HG03558 (cell line): ENCODE data around the gene SLC12A1.
"Not testable (repeated sequence)": the region's sequence is repeated elsewhere in the genome, so short reads cannot be mapped to it uniquely, and the experiment has no call there.

Experiments
- ATAC-seq: cut with Tn5 transposase; IDR thresholded peaks from one replicate; pipeline ENCODE4 v1.9.1; 2021; ENCODE audit warnings: moderate number of reproducible peaks; ENCODE audit not compliant: unreplicated experiment; ENCODE audit errors: extremely low read depth

SLC12A1 gene

GRCh38 chr15:48300038-48300437, 93.9 kb downstream of the SLC12A1 start:
- ATAC-seq, result no peak

- no peak for ATAC-seq
These were observed 98.3 kb downstream of the SLC12A1 start for GRCh38 chr15:48304398-48304797.

- ATAC-seq, result no peak
These were observed 100.5 kb downstream of the SLC12A1 start for GRCh38 chr15:48306639-48307038.

GRCh38 chr15:48307586-48307985, 101.5 kb downstream of the SLC12A1 start:
- no peak for ATAC-seq

- ATAC-seq, result no peak
These were observed 103.6 kb downstream of the SLC12A1 start for GRCh38 chr15:48309740-48310139.

GRCh38 chr15:48313216-48313615, 107.1 kb downstream of the SLC12A1 start:
- no peak for ATAC-seq

GRCh38 chr15:48315041-48315440, 108.9 kb downstream of the SLC12A1 start:
- no peak for ATAC-seq

- no peak for ATAC-seq
These were observed 111.1 kb downstream of the SLC12A1 start for GRCh38 chr15:48317221-48317620.

- no peak for ATAC-seq
These were observed 112.0 kb downstream of the SLC12A1 start for GRCh38 chr15:48318131-48318530.

- ATAC-seq, result no peak
These were observed 117.2 kb downstream of the SLC12A1 start for GRCh38 chr15:48323294-48323693.

- no peak for ATAC-seq
These were observed 118.8 kb downstream of the SLC12A1 start for GRCh38 chr15:48324949-48325348.

GRCh38 chr15:48325400-48325799, 119.3 kb downstream of the SLC12A1 start:
- ATAC-seq, result no peak

- ATAC-seq, result not testable (repeated sequence)
These were observed 120.1 kb downstream of the SLC12A1 start for GRCh38 chr15:48326180-48326579.

- no peak for ATAC-seq
These were observed 124.1 kb downstream of the SLC12A1 start for GRCh38 chr15:48330105-48330785.

- ATAC-seq, result peak; percentile 66
These were observed 125.0 kb downstream of the SLC12A1 start, which contains the start of gene DUT for GRCh38 chr15:48330855-48331795. DUT (plus strand) TSS chr15:48331429; CDS start chr15:48331516, 87 bp downstream.

- peak; percentile 1 for ATAC-seq
These were observed 125.9 kb downstream of the SLC12A1 start for GRCh38 chr15:48331796-48332641.

GRCh38 chr15:48332642-48333034, 126.5 kb downstream of the SLC12A1 start:
- no peak for ATAC-seq

GRCh38 chr15:48333540-48333939, 127.4 kb downstream of the SLC12A1 start:
- no peak for ATAC-seq

GRCh38 chr15:48334260-48334659, 128.2 kb downstream of the SLC12A1 start:
- no peak for ATAC-seq

- no peak for ATAC-seq
These were observed 130.8 kb downstream of the SLC12A1 start for GRCh38 chr15:48336940-48337339.
